Measurements from ENCODE around the gene NCF2. TPM values are rescaled to one million over a fixed set of nuclear protein-coding genes. Genes with fewer than 3 reads are reported as not detected.
A peak's percentile ranks its signal among the peaks of the same experiment; 100 is the strongest.

NCF2 gene
- total and polyA plus RNA-seq, 4 donors = 1.2 to 15.1 (median 7.5) TPM

DNA sequence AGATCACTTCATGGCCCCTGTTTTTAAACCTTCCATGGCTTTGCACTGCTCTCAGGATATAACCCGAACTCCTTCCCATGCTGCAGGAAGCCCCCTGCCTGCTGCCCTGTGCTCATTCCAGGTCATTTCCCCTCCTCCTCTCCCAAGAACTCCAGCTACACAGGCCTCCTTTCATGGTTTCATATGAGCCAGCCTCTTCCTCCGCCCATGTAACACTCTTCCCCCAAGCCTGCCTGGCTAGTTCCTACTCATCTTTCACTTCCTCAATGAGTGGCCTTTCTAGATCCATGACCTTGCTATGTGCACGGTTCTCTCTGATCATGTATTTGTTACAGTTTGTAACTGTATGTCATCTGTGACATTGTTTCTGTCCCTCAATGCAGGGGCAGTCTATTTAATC, 3.1 kb upstream of the NCF2 start:
- Histone ChIP-seq H3K4me1 (ENCODE audit: control insufficient read depth in 4 of 4, insufficient read depth in 4 of 4, low read length in 3 of 4) (peaks cover 0 to 3% (median 0%) of the 10 kb centered on the region in 4 donors), H3K4me3 (ENCODE audit: low read depth in 1 of 3, low read length in 3 of 3) (no peak overlapping the region), H3K27ac (ENCODE audit: low read depth in 1 of 2, low read length in 2 of 2) (peak overlapping the region in 1 of 2 donors; percentile 46), H3K9me3 (ENCODE audit: control insufficient read depth in 4 of 4, low read length in 3 of 4) (no peaks in the 10 kb centered on the region), H3K9ac (ENCODE audit: low read depth in 1 of 2, low read length in 2 of 2) (no peak overlapping the region), H3K36me3 (ENCODE audit: control insufficient read depth in 4 of 4, insufficient read depth in 3 of 4, low read depth in 1 of 4, low read length in 3 of 4) (no peaks in the 10 kb centered on the region), H3K27me3 (ENCODE audit: control insufficient read depth in 4 of 4, insufficient read depth in 4 of 4, low read length in 3 of 4) (no peaks in the 10 kb centered on the region)
- TF ChIP-seq YY1 (IDR thresholded peaks at IDR 0.05) (no peak), HNF4G (IDR thresholded peaks at IDR 0.05) (no peak), SP1 (IDR thresholded peaks at IDR 0.05) (no peak), FOXA1 (IDR thresholded peaks at IDR 0.05) (no peak)
- TF ChIP-seq, protein P1, sequence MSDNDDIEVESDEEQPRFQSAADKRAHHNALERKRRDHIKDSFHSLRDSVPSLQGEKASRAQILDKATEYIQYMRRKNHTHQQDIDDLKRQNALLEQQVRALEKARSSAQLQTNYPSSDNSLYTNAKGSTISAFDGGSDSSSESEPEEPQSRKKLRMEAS (IDR thresholded peaks at IDR 0.05) = no peak
- TF ChIP-seq, protein P2, sequence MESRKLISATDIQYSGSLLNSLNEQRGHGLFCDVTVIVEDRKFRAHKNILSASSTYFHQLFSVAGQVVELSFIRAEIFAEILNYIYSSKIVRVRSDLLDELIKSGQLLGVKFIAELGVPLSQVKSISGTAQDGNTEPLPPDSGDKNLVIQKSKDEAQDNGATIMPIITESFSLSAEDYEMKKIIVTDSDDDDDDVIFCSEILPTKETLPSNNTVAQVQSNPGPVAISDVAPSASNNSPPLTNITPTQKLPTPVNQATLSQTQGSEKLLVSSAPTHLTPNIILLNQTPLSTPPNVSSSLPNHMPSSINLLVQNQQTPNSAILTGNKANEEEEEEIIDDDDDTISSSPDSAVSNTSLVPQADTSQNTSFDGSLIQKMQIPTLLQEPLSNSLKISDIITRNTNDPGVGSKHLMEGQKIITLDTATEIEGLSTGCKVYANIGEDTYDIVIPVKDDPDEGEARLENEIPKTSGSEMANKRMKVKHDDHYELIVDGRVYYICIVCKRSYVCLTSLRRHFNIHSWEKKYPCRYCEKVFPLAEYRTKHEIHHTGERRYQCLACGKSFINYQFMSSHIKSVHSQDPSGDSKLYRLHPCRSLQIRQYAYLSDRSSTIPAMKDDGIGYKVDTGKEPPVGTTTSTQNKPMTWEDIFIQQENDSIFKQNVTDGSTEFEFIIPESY (IDR thresholded peaks at IDR 0.05) = no peak
- TF ChIP-seq, protein P3, sequence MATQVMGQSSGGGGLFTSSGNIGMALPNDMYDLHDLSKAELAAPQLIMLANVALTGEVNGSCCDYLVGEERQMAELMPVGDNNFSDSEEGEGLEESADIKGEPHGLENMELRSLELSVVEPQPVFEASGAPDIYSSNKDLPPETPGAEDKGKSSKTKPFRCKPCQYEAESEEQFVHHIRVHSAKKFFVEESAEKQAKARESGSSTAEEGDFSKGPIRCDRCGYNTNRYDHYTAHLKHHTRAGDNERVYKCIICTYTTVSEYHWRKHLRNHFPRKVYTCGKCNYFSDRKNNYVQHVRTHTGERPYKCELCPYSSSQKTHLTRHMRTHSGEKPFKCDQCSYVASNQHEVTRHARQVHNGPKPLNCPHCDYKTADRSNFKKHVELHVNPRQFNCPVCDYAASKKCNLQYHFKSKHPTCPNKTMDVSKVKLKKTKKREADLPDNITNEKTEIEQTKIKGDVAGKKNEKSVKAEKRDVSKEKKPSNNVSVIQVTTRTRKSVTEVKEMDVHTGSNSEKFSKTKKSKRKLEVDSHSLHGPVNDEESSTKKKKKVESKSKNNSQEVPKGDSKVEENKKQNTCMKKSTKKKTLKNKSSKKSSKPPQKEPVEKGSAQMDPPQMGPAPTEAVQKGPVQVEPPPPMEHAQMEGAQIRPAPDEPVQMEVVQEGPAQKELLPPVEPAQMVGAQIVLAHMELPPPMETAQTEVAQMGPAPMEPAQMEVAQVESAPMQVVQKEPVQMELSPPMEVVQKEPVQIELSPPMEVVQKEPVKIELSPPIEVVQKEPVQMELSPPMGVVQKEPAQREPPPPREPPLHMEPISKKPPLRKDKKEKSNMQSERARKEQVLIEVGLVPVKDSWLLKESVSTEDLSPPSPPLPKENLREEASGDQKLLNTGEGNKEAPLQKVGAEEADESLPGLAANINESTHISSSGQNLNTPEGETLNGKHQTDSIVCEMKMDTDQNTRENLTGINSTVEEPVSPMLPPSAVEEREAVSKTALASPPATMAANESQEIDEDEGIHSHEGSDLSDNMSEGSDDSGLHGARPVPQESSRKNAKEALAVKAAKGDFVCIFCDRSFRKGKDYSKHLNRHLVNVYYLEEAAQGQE (IDR thresholded peaks at IDR 0.05) = no peak
- 77% methylated on average over 3 of the region's 3 CpGs for WGBS
- DNase-seq (ENCODE audit: low spot score) = no peak

DNA sequence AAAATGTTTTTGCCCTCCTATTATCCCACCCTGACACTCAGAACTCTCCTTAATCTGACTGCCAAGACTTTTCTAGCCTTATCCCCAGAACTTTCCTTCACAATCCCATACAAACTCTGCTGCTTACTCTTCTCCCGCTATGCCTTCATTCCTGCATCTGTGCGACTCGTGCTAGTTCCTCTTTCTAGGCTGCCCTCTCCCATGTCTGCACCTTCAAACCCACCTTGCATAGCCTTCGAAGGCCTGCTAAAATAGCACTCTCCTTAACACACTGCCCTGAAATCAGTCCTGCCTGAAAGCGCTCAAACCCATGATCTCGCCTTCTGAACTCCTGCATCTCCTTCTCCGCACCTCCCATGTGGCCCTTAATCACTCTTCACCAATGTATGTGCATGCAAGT, 2.5 kb upstream of the NCF2 start:
- peak overlapping the region in 1 of 2 donors; percentile 46 for H3K27ac ChIP-seq (ENCODE audit: low read depth in 1 of 2, low read length in 2 of 2)
- no peak for DNase-seq (ENCODE audit: low spot score)
- TF ChIP-seq YY1 (IDR thresholded peaks at IDR 0.05) (no peak), TAF1 (conservative IDR thresholded peaks at IDR 0.05) (no peak), FOXA1 (IDR thresholded peaks at IDR 0.05) (no peak), HNF4A (conservative IDR thresholded peaks at IDR 0.05) (no peak), FOXA2 (IDR thresholded peaks at IDR 0.05) (no peak), NR2F2 (IDR thresholded peaks at IDR 0.05) (no peak), GABPA (IDR thresholded peaks at IDR 0.05 in 1 of 2, conservative IDR thresholded peaks at IDR 0.05 in 1 of 2) (no peak), RXRA (IDR thresholded peaks at IDR 0.05) (no peak)
- TF ChIP-seq, protein P1 (IDR thresholded peaks at IDR 0.05) = no peak
- TF ChIP-seq, protein P3 (IDR thresholded peaks at IDR 0.05) = no peak
- no peaks in the 10 kb centered on the region for H3K36me3 ChIP-seq (ENCODE audit: control insufficient read depth in 4 of 4, insufficient read depth in 3 of 4, low read depth in 1 of 4, low read length in 3 of 4)
- H3K4me3 ChIP-seq (ENCODE audit: low read depth in 1 of 3, low read length in 3 of 3) = no peak overlapping the region
- H3K4me1 ChIP-seq (ENCODE audit: control insufficient read depth in 4 of 4, insufficient read depth in 4 of 4, low read length in 3 of 4) = peaks cover 0 to 3% (median 0%) of the 10 kb centered on the region in 4 donors
- 93% methylated on average over 7 of the region's 7 CpGs for WGBS
- H3K9me3 ChIP-seq (ENCODE audit: control insufficient read depth in 4 of 4, low read length in 3 of 4) = no peaks in the 10 kb centered on the region
- no peaks in the 10 kb centered on the region for H3K27me3 ChIP-seq (ENCODE audit: control insufficient read depth in 4 of 4, insufficient read depth in 4 of 4, low read length in 3 of 4)
- H3K9ac ChIP-seq (ENCODE audit: low read depth in 1 of 2, low read length in 2 of 2) = no peak overlapping the region
